ENCODE measurements around the gene SPAG9. TPM values are rescaled to one million over a fixed set of nuclear protein-coding genes. Genes with fewer than 3 reads are reported as not detected.
"Not testable (repeated sequence)": the region's sequence is repeated elsewhere in the genome, so short reads cannot be mapped to it uniquely, and the experiment has no call there.

Gene SPAG9
- total RNA-seq, 1 experiment from 2014 or later: 144 TPM

GRCh38 chr17:51097708-51098446, 22.8 kb downstream of the SPAG9 start:
- CTCF ChIA-PET: no interaction called here
- Histone ChIP-seq H3K9me3 (ENCODE audit: control insufficient read depth, insufficient read depth, low read depth, low read length) (no peaks in the 10 kb centered on the region), H3K4me3 (ENCODE audit: low read depth in 2 of 2, low read length in 2 of 2) (no peak overlapping the region), H3K27ac (ENCODE audit: low read length) (no peak overlapping the region), H3K4me1 (ENCODE audit: control insufficient read depth, insufficient read depth, low read length) (no peaks in the 10 kb centered on the region), H3K27me3 (ENCODE audit: control insufficient read depth, insufficient read depth, low read length) (no peaks in the 10 kb centered on the region), H3K36me3 (ENCODE audit: control insufficient read depth, insufficient read depth, low read length) (no peaks in the 10 kb centered on the region)
- in situ Hi-C loops (cut with HindIII; ENCODE audit: low pct_unique_long_range_greater_than_20kb, low sequenced_read_pairs): no loop called here
- no peak for DNase-seq (ENCODE audit: low read depth, low spot score)
- intact Hi-C loops (cut with micrococcal nuclease; ENCODE audit: unreplicated experiment): no loop called here
- POLR2A ChIA-PET: no interaction called here
- ATAC-seq: no peak
- BruUV-seq (replicated peaks): no TSS peak
- TF ChIP-seq REST (IDR thresholded peaks at IDR 0.05; ENCODE audit: insufficient read depth in 1 of 2, low read depth in 2 of 2, low read length in 1 of 2) (no peak), TCF7L2 (IDR thresholded peaks at IDR 0.05; ENCODE audit: low read depth, low read length) (no peak), SIN3A (IDR thresholded peaks at IDR 0.05; ENCODE audit: borderline replicate concordance, insufficient read depth, low read depth, low read length) (no peak)

- intact Hi-C loops (cut with micrococcal nuclease; ENCODE audit: unreplicated experiment) (no loop called here), in situ Hi-C loops (cut with HindIII; ENCODE audit: low pct_unique_long_range_greater_than_20kb, low sequenced_read_pairs) (no loop called here)
- H3K27me3 ChIP-seq (ENCODE audit: control insufficient read depth, insufficient read depth, low read length): no peaks in the 10 kb centered on the region
- no peaks in the 10 kb centered on the region for H3K9me3 ChIP-seq (ENCODE audit: control insufficient read depth, insufficient read depth, low read depth, low read length)
- no peak for ATAC-seq
- no peak overlapping the region for H3K4me3 ChIP-seq (ENCODE audit: low read depth in 2 of 2, low read length in 2 of 2)
- H3K36me3 ChIP-seq (ENCODE audit: control insufficient read depth, insufficient read depth, low read length): no peaks in the 10 kb centered on the region
- no peak for DNase-seq (ENCODE audit: low read depth, low spot score)
- H3K27ac ChIP-seq (ENCODE audit: low read length): no peak overlapping the region
- BruUV-seq (replicated peaks): TSS peak; percentile 11
- POLR2A ChIA-PET: interaction anchor here (0.5 to 0.6 kb wide), 3 partner anchors 12 to 37 kb away, joined by 3 to 6 read pairs (median 3); no protein-coding TSS in a partner anchor
- TF ChIP-seq TCF7L2 (IDR thresholded peaks at IDR 0.05; ENCODE audit: low read depth, low read length): no peak
- TF ChIP-seq, protein P1, sequence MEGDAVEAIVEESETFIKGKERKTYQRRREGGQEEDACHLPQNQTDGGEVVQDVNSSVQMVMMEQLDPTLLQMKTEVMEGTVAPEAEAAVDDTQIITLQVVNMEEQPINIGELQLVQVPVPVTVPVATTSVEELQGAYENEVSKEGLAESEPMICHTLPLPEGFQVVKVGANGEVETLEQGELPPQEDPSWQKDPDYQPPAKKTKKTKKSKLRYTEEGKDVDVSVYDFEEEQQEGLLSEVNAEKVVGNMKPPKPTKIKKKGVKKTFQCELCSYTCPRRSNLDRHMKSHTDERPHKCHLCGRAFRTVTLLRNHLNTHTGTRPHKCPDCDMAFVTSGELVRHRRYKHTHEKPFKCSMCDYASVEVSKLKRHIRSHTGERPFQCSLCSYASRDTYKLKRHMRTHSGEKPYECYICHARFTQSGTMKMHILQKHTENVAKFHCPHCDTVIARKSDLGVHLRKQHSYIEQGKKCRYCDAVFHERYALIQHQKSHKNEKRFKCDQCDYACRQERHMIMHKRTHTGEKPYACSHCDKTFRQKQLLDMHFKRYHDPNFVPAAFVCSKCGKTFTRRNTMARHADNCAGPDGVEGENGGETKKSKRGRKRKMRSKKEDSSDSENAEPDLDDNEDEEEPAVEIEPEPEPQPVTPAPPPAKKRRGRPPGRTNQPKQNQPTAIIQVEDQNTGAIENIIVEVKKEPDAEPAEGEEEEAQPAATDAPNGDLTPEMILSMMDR (IDR thresholded peaks at IDR 0.05): no peak
- no peak for TF ChIP-seq POLR2AphosphoS5 (IDR thresholded peaks at IDR 0.05; ENCODE audit: low read depth, low read length)
- TF ChIP-seq REST (IDR thresholded peaks at IDR 0.05; ENCODE audit: insufficient read depth in 1 of 2, low read depth in 2 of 2, low read length in 1 of 2): no peak
- TF ChIP-seq SIN3A (IDR thresholded peaks at IDR 0.05; ENCODE audit: borderline replicate concordance, insufficient read depth, low read depth, low read length): no peak
- CTCF ChIA-PET: interaction anchor here (0.5 kb wide), 1 partner anchor 135 kb away, joined by 3 read pairs; no protein-coding TSS in a partner anchor
- H3K4me1 ChIP-seq (ENCODE audit: control insufficient read depth, insufficient read depth, low read length): peaks cover 3% of the 10 kb centered on the region; the same call in 1 of the 2 replicates
Observed at GRCh38 chr17:51091635-51092034, 29.0 kb downstream of the SPAG9 start.

DNA sequence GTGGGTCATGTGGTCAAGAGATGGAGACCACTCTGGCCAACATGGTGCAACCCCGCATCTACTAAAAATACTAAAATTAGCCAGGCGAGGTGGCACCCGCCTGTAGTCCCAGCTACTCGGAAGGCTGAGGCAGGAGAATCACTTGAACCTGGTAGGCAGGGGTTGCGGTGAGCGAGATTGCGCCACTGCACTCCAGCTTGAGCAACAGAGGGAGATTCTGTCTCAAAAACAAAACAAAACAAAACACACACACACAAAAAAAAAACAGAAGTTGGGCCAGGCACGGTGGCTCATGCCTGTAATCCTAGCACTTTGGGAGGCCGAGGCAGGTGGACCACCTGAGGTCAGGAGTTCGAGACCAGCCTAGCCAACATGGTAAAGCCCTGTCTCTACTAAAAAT, 31.8 kb downstream of the SPAG9 start:
- in situ Hi-C loops (cut with HindIII; ENCODE audit: low pct_unique_long_range_greater_than_20kb, low sequenced_read_pairs); H3K27me3 ChIP-seq (ENCODE audit: control insufficient read depth, insufficient read depth, low read length); ATAC-seq; H3K9me3 ChIP-seq (ENCODE audit: control insufficient read depth, insufficient read depth, low read depth, low read length); BruUV-seq (replicated peaks); intact Hi-C loops (cut with micrococcal nuclease; ENCODE audit: unreplicated experiment); H3K36me3 ChIP-seq (ENCODE audit: control insufficient read depth, insufficient read depth, low read length); H3K27ac ChIP-seq (ENCODE audit: low read length); POLR2A ChIA-PET; DNase-seq (ENCODE audit: low read depth, low spot score); H3K4me3 ChIP-seq (ENCODE audit: low read depth in 2 of 2, low read length in 2 of 2); CTCF ChIA-PET: not testable (repeated sequence)
- peaks cover 11% of the 10 kb centered on the region for H3K4me1 ChIP-seq (ENCODE audit: control insufficient read depth, insufficient read depth, low read length)

Data from Panc1 (cell line).